ENCODE data around the gene RBFOX2.

RBFOX2 gene

DNA sequence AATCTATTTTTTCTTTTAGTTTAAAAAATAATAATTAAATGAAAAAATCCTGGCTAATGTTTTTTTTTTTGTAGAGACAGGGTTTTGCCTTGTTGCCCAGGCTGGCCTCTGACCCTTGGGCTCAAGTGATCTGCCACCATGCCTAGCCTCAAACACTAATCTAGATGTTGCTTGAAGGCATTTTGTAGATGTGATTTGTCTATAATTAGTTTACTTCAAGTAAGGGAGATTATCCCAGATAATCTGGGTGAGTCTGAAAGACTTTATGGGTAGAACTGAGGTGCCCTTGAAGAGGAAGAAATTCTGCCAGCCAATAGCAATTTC is 38.6 kb upstream of the RBFOX2 start:
- H3K4me3 ChIP-seq (ENCODE audit: low read length): no peak overlapping the region
- no peaks in the 10 kb centered on the region for H4K20me1 ChIP-seq (ENCODE audit: insufficient read depth, low read length)
- no peaks in the 10 kb centered on the region for H3K79me2 ChIP-seq (ENCODE audit: low read length)
- no peak overlapping the region for H3K4me2 ChIP-seq (ENCODE audit: low read length)
- no peak overlapping the region for H3K9ac ChIP-seq (ENCODE audit: low read length)
- TF ChIP-seq, protein P1, sequence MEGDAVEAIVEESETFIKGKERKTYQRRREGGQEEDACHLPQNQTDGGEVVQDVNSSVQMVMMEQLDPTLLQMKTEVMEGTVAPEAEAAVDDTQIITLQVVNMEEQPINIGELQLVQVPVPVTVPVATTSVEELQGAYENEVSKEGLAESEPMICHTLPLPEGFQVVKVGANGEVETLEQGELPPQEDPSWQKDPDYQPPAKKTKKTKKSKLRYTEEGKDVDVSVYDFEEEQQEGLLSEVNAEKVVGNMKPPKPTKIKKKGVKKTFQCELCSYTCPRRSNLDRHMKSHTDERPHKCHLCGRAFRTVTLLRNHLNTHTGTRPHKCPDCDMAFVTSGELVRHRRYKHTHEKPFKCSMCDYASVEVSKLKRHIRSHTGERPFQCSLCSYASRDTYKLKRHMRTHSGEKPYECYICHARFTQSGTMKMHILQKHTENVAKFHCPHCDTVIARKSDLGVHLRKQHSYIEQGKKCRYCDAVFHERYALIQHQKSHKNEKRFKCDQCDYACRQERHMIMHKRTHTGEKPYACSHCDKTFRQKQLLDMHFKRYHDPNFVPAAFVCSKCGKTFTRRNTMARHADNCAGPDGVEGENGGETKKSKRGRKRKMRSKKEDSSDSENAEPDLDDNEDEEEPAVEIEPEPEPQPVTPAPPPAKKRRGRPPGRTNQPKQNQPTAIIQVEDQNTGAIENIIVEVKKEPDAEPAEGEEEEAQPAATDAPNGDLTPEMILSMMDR (IDR thresholded peaks at IDR 0.05; ENCODE audit: low read depth, low read length): no peak
- no peak for TF ChIP-seq EZH2phosphoT487 (IDR thresholded peaks at IDR 0.05; ENCODE audit: low read depth)
- H3K27me3 ChIP-seq (ENCODE audit: low read depth, low read length): peaks cover 6% of the 10 kb centered on the region
- no peak overlapping the region for H2AFZ ChIP-seq (ENCODE audit: low read depth, low read length)
- H3K9me3 ChIP-seq (ENCODE audit: insufficient read depth, low read length): no peaks in the 10 kb centered on the region
- H3K36me3 ChIP-seq (replicated peaks; ENCODE audit: low read depth, low read length): no peaks in the 10 kb centered on the region
- H3K4me1 ChIP-seq (ENCODE audit: low read length): no peaks in the 10 kb centered on the region; the same call in 1 of the 2 replicates
- H3K27ac ChIP-seq (ENCODE audit: low read length): no peak overlapping the region

DNA sequence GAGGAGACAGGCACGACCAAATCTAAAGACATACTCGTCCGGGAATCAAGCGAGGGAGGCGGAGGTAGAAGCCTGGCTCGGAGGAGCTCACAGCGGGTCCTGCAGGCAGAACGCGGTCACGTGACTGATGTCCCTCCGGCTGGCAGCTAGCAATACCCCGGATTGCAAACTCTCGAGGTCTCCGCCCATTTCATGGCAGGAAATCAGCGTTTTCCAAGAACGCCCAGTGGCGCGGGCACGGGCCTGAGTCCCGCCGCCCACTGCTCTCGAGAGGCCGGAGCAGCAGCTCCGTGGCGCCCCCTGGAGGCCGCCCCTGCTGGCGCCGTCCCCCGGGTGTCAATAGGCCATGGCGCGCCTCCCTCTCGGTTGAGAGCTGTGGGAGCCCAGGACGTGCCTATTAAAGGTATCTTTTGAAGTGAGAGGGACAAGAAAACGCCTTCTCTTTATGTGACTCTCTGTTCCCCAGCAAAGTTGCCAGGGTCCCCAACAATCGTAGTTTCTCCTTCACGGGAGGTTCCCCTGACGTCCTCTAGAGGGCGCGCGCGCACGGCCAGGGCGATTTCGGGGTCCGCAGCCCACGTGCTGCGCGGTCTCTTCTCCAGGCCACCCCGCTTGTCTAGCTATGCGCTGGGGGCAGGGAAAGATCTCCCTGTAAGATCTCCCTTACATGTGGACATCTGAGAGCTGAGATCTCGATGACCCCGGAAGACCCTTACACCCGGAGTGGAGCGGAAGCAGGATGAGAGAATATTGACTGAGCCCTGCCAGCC is 37.3 kb upstream of the RBFOX2 start:
- peak overlapping the region; percentile 38 for H3K9ac ChIP-seq (ENCODE audit: low read length)
- TF ChIP-seq EZH2phosphoT487 (IDR thresholded peaks at IDR 0.05; ENCODE audit: low read depth): no peak
- TF ChIP-seq, protein P1 (IDR thresholded peaks at IDR 0.05; ENCODE audit: low read depth, low read length): peak; percentile 99
- peak overlapping the region; percentile 94 for H2AFZ ChIP-seq (ENCODE audit: low read depth, low read length)
- peak overlapping the region; percentile 59 for H3K4me2 ChIP-seq (ENCODE audit: low read length)
- no peak overlapping the region for H3K27ac ChIP-seq (ENCODE audit: low read length)
- no peaks in the 10 kb centered on the region; the same call in 1 of the 2 replicates for H3K4me1 ChIP-seq (ENCODE audit: low read length)
- H4K20me1 ChIP-seq (ENCODE audit: insufficient read depth, low read length): no peaks in the 10 kb centered on the region
- no peaks in the 10 kb centered on the region for H3K9me3 ChIP-seq (ENCODE audit: insufficient read depth, low read length)
- H3K27me3 ChIP-seq (ENCODE audit: low read depth, low read length): peaks cover 6% of the 10 kb centered on the region
- no peaks in the 10 kb centered on the region for H3K79me2 ChIP-seq (ENCODE audit: low read length)
- peak overlapping the region; percentile 79 for H3K4me3 ChIP-seq (ENCODE audit: low read length)
- H3K36me3 ChIP-seq (replicated peaks; ENCODE audit: low read depth, low read length): no peaks in the 10 kb centered on the region

DNA sequence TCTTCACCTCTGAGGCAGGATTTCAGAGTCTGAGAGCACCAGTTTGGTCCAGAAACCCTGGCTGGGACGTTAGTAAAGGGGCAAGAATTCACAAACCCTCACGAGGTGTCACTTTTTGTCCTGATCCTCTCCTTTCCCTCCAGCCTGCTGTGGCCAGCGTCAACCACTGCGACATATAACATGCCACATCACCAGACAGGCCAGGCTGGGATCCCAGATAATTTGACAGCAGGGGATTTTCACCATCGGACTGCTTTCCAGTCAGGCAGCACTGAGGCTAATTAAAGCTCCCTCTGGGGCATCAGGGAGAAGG is 36.8 kb upstream of the RBFOX2 start:
- no peak overlapping the region for H3K27ac ChIP-seq (ENCODE audit: low read length)
- TF ChIP-seq EZH2phosphoT487 (IDR thresholded peaks at IDR 0.05; ENCODE audit: low read depth): no peak
- TF ChIP-seq, protein P1 (IDR thresholded peaks at IDR 0.05; ENCODE audit: low read depth, low read length): no peak
- H3K9ac ChIP-seq (ENCODE audit: low read length): peak overlapping the region; percentile 38
- H3K9me3 ChIP-seq (ENCODE audit: insufficient read depth, low read length): no peaks in the 10 kb centered on the region
- H3K36me3 ChIP-seq (replicated peaks; ENCODE audit: low read depth, low read length): no peaks in the 10 kb centered on the region
- peaks cover 6% of the 10 kb centered on the region for H3K27me3 ChIP-seq (ENCODE audit: low read depth, low read length)
- H3K4me3 ChIP-seq (ENCODE audit: low read length): peak overlapping the region; percentile 79
- H3K79me2 ChIP-seq (ENCODE audit: low read length): no peaks in the 10 kb centered on the region
- peak overlapping the region; percentile 59 for H3K4me2 ChIP-seq (ENCODE audit: low read length)
- no peaks in the 10 kb centered on the region; the same call in 1 of the 2 replicates for H3K4me1 ChIP-seq (ENCODE audit: low read length)
- H2AFZ ChIP-seq (ENCODE audit: low read depth, low read length): peak overlapping the region; percentile 94
- no peaks in the 10 kb centered on the region for H4K20me1 ChIP-seq (ENCODE audit: insufficient read depth, low read length)

DNA sequence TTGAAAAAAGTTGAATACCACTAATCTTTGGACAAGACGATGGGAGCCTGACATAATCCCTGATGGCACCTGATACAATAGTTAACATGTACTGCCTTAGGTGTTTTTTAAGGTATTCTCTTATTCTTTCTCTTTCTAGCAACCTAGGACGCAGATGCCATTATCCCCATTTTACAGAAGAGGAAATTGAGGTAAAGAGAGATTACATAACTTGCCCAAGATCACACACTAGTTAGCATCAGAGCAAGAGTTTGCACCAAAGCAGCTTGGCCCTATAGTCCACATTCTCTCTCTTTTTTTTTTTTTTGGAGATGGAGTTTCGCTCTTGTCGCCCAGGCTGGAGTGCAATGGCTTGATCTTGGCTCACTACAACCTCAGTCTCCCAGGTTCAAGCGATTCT is 35.7 kb upstream of the RBFOX2 start:
- H3K79me2 ChIP-seq (ENCODE audit: low read length): no peaks in the 10 kb centered on the region

More for the DNA sequence above, 35.7 kb upstream of the RBFOX2 start:
- H3K9ac ChIP-seq (ENCODE audit: low read length): no peak overlapping the region
- no peaks in the 10 kb centered on the region for H3K9me3 ChIP-seq (ENCODE audit: insufficient read depth, low read length)
- no peaks in the 10 kb centered on the region; the same call in 1 of the 2 replicates for H3K4me1 ChIP-seq (ENCODE audit: low read length)
- no peaks in the 10 kb centered on the region for H3K36me3 ChIP-seq (replicated peaks; ENCODE audit: low read depth, low read length)
- no peak overlapping the region for H3K4me2 ChIP-seq (ENCODE audit: low read length)
- H3K27ac ChIP-seq (ENCODE audit: low read length): no peak overlapping the region
- H3K27me3 ChIP-seq (ENCODE audit: low read depth, low read length): peaks cover 6% of the 10 kb centered on the region
- H4K20me1 ChIP-seq (ENCODE audit: insufficient read depth, low read length): no peaks in the 10 kb centered on the region
- no peak overlapping the region for H2AFZ ChIP-seq (ENCODE audit: low read depth, low read length)
- no peak for TF ChIP-seq EZH2phosphoT487 (IDR thresholded peaks at IDR 0.05; ENCODE audit: low read depth)
- TF ChIP-seq, protein P1 (IDR thresholded peaks at IDR 0.05; ENCODE audit: low read depth, low read length): no peak
- H3K4me3 ChIP-seq (ENCODE audit: low read length): no peak overlapping the region

All from OCI-LY3 (cell line).